ENCODE measurements around the gene TMEM151A. TPM values are rescaled to one million over a fixed set of nuclear protein-coding genes. Genes with fewer than 3 reads are reported as not detected.

The TMEM151A gene
- total RNA-seq, 4 donors from 2014 or later: not detected

DNA sequence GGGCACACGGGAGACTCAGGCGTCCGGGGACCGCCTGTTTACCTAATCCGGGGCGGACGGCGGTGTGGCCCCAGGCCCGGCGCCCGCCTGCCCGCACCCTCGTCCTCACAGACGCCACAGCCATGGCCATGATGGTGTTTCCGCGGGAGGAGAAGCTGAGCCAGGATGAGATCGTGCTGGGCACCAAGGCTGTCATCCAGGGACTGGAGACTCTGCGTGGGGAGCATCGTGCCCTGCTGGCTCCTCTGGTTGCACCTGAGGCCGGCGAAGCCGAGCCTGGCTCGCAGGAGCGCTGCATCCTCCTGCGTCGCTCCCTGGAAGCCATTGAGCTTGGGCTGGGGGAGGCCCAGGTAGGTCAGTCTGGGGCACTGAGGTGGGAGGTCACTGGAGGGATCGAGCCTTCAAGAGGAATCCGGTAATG is 33.2 kb upstream of the TMEM151A start:
- TF ChIP-seq, protein P1, sequence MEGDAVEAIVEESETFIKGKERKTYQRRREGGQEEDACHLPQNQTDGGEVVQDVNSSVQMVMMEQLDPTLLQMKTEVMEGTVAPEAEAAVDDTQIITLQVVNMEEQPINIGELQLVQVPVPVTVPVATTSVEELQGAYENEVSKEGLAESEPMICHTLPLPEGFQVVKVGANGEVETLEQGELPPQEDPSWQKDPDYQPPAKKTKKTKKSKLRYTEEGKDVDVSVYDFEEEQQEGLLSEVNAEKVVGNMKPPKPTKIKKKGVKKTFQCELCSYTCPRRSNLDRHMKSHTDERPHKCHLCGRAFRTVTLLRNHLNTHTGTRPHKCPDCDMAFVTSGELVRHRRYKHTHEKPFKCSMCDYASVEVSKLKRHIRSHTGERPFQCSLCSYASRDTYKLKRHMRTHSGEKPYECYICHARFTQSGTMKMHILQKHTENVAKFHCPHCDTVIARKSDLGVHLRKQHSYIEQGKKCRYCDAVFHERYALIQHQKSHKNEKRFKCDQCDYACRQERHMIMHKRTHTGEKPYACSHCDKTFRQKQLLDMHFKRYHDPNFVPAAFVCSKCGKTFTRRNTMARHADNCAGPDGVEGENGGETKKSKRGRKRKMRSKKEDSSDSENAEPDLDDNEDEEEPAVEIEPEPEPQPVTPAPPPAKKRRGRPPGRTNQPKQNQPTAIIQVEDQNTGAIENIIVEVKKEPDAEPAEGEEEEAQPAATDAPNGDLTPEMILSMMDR (IDR thresholded peaks at IDR 0.05; ENCODE audit: low read depth): no peak

DNA sequence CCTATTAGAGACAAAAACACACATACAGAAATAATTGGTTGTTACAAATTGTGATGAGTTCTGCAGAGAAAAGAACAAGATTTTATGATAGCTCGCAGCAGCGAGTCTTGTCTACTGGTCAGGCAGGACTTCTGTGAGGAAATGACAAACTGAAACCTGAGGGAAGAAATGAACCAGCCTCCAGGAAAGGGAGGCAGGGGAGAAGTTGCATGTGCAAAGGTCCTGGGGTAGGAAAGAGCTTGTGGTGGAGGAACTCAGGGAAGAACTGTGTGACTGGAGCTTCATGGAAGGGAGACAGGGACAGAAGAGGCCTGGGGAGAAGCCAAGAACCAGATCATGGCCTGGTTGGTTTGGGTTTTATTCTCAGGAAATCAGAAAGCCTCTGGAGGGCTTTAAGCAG is 32.5 kb upstream of the TMEM151A start:
- TF ChIP-seq, protein P1 (IDR thresholded peaks at IDR 0.05; ENCODE audit: low read depth): no peak

DNA sequence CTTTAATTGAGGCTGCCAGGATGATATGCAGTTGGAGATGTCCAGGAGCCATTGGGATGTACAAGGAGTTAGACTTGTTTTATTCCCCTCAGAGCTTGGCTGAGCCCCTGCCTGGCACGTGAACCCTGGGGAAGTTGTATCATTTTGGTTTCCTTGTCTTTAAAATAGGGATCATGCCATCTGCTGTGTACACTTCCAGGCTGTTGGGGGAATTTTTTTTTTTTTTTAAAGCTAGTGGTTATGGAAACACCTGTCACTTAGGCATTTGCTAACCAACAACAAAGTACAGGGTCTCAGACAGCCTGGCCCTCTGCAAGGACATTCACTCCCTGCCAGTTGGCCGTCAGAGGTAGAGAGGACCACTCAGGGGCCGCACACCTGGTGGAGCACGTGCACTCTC is 31.7 kb upstream of the TMEM151A start:
- TF ChIP-seq, protein P1 (IDR thresholded peaks at IDR 0.05; ENCODE audit: low read depth): no peak

DNA sequence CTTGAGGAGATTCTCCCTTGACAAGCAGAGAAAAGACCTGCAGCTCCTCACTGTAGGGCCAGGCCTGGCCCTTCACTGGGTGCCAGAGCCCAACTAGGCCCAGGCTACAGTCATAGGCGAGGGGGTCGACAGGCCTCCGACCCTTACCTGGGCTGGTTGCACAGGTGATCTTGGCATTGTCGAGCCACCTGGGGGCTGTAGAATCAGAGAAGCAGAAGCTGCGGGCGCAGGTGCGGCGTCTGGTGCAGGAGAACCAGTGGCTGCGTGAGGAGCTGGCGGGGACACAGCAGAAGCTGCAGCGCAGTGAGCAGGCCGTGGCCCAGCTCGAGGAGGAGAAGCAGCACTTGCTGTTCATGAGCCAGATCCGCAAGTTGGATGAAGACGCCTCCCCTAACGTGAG is 30.1 kb upstream of the TMEM151A start:
- TF ChIP-seq, protein P1 (IDR thresholded peaks at IDR 0.05; ENCODE audit: low read depth): no peak

DNA sequence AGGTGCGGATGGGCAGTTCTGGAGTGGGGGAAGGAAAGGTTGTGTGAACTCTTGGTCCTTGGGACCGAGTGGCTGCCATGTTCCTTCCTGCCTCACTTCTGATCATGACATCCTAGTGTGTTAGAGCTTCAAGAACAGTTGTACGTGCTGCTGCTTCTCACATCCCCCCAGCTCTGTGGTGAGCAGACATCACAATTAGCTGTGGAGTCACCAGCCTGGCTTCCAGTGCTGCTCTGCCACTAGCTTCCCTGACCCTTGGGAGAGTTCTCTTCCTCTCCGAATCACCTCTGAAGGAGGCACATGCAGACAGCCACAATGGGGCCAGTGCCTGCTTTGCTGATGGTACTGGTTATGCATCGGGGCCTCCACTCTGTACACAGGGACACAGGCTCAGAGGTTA is 29.5 kb upstream of the TMEM151A start:
- TF ChIP-seq, protein P1 (IDR thresholded peaks at IDR 0.05; ENCODE audit: low read depth): no peak

DNA sequence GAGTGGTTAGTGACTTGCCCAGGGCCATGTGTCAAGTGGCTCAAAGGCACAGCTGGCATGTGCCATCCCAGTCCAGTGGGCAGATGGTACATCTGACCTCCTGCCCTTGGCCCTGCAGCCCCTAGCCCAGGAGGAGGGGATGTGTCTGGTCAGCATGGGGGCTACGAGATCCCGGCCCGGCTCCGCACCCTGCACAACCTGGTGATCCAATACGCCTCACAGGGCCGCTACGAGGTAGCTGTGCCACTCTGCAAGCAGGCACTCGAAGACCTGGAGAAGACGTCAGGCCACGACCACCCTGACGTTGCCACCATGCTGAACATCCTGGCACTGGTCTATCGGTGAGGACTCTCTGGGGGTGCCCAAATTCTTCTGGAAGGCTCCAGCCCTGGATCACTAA is 29.0 kb upstream of the TMEM151A start:
- TF ChIP-seq, protein P1 (IDR thresholded peaks at IDR 0.05; ENCODE audit: low read depth): no peak

DNA sequence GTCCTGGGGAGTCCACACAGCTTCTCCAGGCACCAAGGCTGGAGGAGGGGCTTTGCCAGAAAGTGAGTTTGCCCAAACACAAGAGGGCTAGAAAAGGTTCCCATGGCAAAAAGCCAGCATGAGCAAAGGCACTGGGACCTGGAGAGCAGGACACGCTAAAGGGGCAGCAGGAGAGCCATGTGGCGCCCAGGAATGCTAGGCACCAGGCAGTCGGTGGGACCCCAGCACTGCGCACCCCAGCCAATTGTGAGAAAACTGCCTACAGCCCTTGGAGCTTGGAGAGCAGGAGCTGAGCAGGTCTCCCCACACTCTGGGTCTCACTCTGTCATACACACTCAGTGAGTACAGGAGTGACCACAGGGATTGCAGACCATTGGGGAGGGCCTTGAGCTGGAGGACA is 28.5 kb upstream of the TMEM151A start:
- TF ChIP-seq, protein P1 (IDR thresholded peaks at IDR 0.05; ENCODE audit: low read depth): no peak
